SK-N-SH (cell line): ENCODE results near the gene SDCCAG8. TPM values are rescaled to one million over a fixed set of nuclear protein-coding genes. Genes with fewer than 3 reads are reported as not detected.
A peak's percentile ranks its signal among the peaks of the same experiment; 100 is the strongest.

ENCODE experiments used
- CTCF ChIA-PET: fragments of 300-600, 350-600 bp; formaldehyde crosslinking; extraction: SDS; loops from one replicate; lab custom pipeline; 2021; lab: Yijun Ruan, JAX
- POLR2A ChIA-PET: fragments of 350-600 bp; sonication (Branson Sonifier 250); formaldehyde crosslinking; extraction: SDS; loops from one replicate; lab custom pipeline; 2020; ENCODE audit warnings: antibody characterized with exemption, inconsistent platforms; lab: Yijun Ruan, JAX
- DNase-seq: peaks from one replicate; pipeline ENCODE4 v3.0.0; 2012
- H2AFZ ChIP-seq: fragments of 200-600 bp; sonication (generic); 2 replicates; pipeline ENCODE4 v1.8.1; 2016; ENCODE audit warnings: antibody characterized with exemption, mild to moderate bottlenecking, low read depth
- H3F3A ChIP-seq: fragments of 200-600 bp; sonication (generic); replicated peaks from 2 replicates; pipeline ENCODE3; 2016; ENCODE audit warnings: antibody characterized with exemption, mild to moderate bottlenecking; ENCODE audit not compliant: insufficient read depth
- H3K27ac ChIP-seq, 2 experiments: fragments of 200-500 bp in 1 of 2; fragments of 200-600 bp in 1 of 2; sonication (Bioruptor generic) in 1 of 2; sonication (generic), shearing (Covaris generic) in 1 of 2; 2 replicates each; pipeline versions ENCODE4 v1.5.1 to v1.6.1; 2014 to 2016; ENCODE audit warnings: low read depth in 2 of 2, inconsistent platforms in 1 of 2, low read length in 1 of 2, mild to moderate bottlenecking in 1 of 2, mixed read lengths in 1 of 2
- H3K27me3 ChIP-seq: fragments of 200-600 bp; sonication (generic), shearing (Covaris generic); 2 replicates; pipeline ENCODE4 v1.6.1; 2016; ENCODE audit warnings: mixed run types; ENCODE audit not compliant: insufficient read depth
- H3K36me3 ChIP-seq, 2 experiments: fragments of 200-500 bp in 1 of 2; fragments of 200-600 bp in 1 of 2; sonication (Bioruptor generic) in 1 of 2; sonication (generic) in 1 of 2; replicated peaks in 1 of 2; 2 replicates each; pipeline versions ENCODE3 to v1.5.1; 2014 to 2016; ENCODE audit warnings: low read length in 1 of 2, mild to moderate bottlenecking in 1 of 2; ENCODE audit not compliant: insufficient read depth in 2 of 2, control insufficient read depth in 1 of 2
- H3K4me1 ChIP-seq, 2 experiments: fragments of 200-500 bp in 1 of 2; fragments of 200-600 bp in 1 of 2; sonication (Bioruptor generic) in 1 of 2; sonication (generic), shearing (Covaris generic) in 1 of 2; 2 replicates each; pipeline versions ENCODE4 v1.5.1 to v1.6.1; 2014 to 2016; ENCODE audit warnings: low read depth in 1 of 2, low read length in 1 of 2, mixed run types in 1 of 2; ENCODE audit not compliant: insufficient read depth in 2 of 2, control insufficient read depth in 1 of 2
- H3K4me2 ChIP-seq: fragments of 200-600 bp; sonication (generic), shearing (Covaris generic); 2 replicates; pipeline ENCODE4 v1.6.1; 2017; ENCODE audit warnings: mixed run types
- H3K4me3 ChIP-seq, 2 experiments: fragments of 200-500 bp in 1 of 2; fragments of 200-600 bp in 1 of 2; sonication (Bioruptor generic) in 1 of 2; sonication (generic), shearing (Covaris generic) in 1 of 2; 2 replicates each; pipeline versions ENCODE4 v1.5.1 to v1.8.1; 2014 to 2016; ENCODE audit warnings: low read depth in 2 of 2, inconsistent platforms in 1 of 2, low read length in 1 of 2, mild to moderate bottlenecking in 1 of 2, mixed read lengths in 1 of 2, moderate library complexity in 1 of 2
- H3K79me2 ChIP-seq: fragments of 200-600 bp; sonication (generic); 2 replicates; pipeline ENCODE4 v1.8.1; 2017; ENCODE audit warnings: mild to moderate bottlenecking; ENCODE audit not compliant: insufficient read depth
- H3K9ac ChIP-seq: fragments of 200-600 bp; sonication (generic); 2 replicates; pipeline ENCODE4 v1.6.1; 2017; ENCODE audit warnings: mixed run types
- H3K9me2 ChIP-seq: fragments of 200-600 bp; sonication (generic); 2 replicates; pipeline ENCODE4 v1.6.1; 2017; ENCODE audit warnings: mixed run types
- H3K9me3 ChIP-seq: fragments of 200-600 bp; sonication (generic); 2 replicates; pipeline ENCODE4 v1.6.1; 2017; ENCODE audit warnings: mixed run types, mild to moderate bottlenecking, moderate library complexity
- H4K20me1 ChIP-seq: fragments of 200-600 bp; sonication (generic); 2 replicates; pipeline ENCODE4 v1.6.1; 2017; ENCODE audit warnings: mild to moderate bottlenecking, mixed run types; ENCODE audit not compliant: insufficient read depth
- CHD2 ChIP-seq: fragments of 150-350 bp; IDR thresholded peaks from 2 replicates; pipeline ENCODE4 v1.6.1; 2018; ENCODE audit warnings: low read length; ENCODE audit not compliant: partially characterized antibody
- ELF1 ChIP-seq: IDR thresholded peaks from 2 replicates; pipeline ENCODE4 v1.4.0; 2012
- EP300 ChIP-seq, 2 experiments: IDR thresholded peaks; 2 replicates each; pipeline versions ENCODE4 v1.4.0 to v1.6.1; 2012; ENCODE audit warnings: borderline replicate concordance in 1 of 2, low read depth in 1 of 2, low read length in 1 of 2
- EZH2phosphoT487 ChIP-seq: fragments of 200-600 bp; sonication (generic); IDR thresholded peaks from 2 replicates; pipeline ENCODE4 v1.6.1; 2017; ENCODE audit warnings: low read depth, mixed run types, mild to moderate bottlenecking, antibody characterized with exemption, moderate library complexity, borderline replicate concordance
- FOXM1 ChIP-seq: IDR thresholded peaks from 2 replicates; pipeline ENCODE4 v1.4.0; 2012; ENCODE audit warnings: low read depth, mild to moderate bottlenecking
- GABPA ChIP-seq: IDR thresholded peaks from 2 replicates; pipeline ENCODE4 v1.4.0; 2012; ENCODE audit warnings: low read depth, mild to moderate bottlenecking
- GATA2 ChIP-seq: sonication (generic); formaldehyde crosslinking; IDR thresholded peaks from 2 replicates; pipeline ENCODE4 v1.5.0; 2020; ENCODE audit warnings: mild to moderate bottlenecking, missing genetic modification reagents
- JUND ChIP-seq: IDR thresholded peaks from 2 replicates; pipeline ENCODE4 v1.4.0; 2012
- MAX ChIP-seq: IDR thresholded peaks from 2 replicates; pipeline ENCODE4 v1.4.0; 2012; ENCODE audit warnings: low read depth
- MXI1 ChIP-seq: IDR thresholded peaks from 2 replicates; pipeline ENCODE4 v1.6.1; 2012; ENCODE audit warnings: mild to moderate bottlenecking, low read depth, low read length, improper control_type of control experiment
- NFIC ChIP-seq: IDR thresholded peaks from 2 replicates; pipeline ENCODE4 v1.4.0; 2012; ENCODE audit warnings: borderline replicate concordance
- NRF1 ChIP-seq: IDR thresholded peaks from 2 replicates; pipeline ENCODE4 v1.6.1; 2012; ENCODE audit warnings: low read depth, mild to moderate bottlenecking, low read length
- RCOR1 ChIP-seq: fragments of 150-350 bp; IDR thresholded peaks from 2 replicates; pipeline ENCODE4 v1.6.1; 2017; ENCODE audit warnings: antibody characterized with exemption, low read length
- REST ChIP-seq: IDR thresholded peaks from 2 replicates; pipeline ENCODE4 v1.6.1; 2012; ENCODE audit warnings: mild to moderate bottlenecking, low read depth, low read length, moderate library complexity
- RFX5 ChIP-seq: IDR thresholded peaks from 2 replicates; pipeline ENCODE4 v1.6.1; 2012; ENCODE audit warnings: mild to moderate bottlenecking, improper control_type of control experiment, low read length
- RXRA ChIP-seq: IDR thresholded peaks from 2 replicates; pipeline ENCODE4 v1.4.0; 2012; ENCODE audit warnings: low read depth, mild to moderate bottlenecking, borderline replicate concordance
- SIN3A ChIP-seq: IDR thresholded peaks from 2 replicates; pipeline ENCODE4 v1.6.1; 2012; ENCODE audit warnings: low read depth, mild to moderate bottlenecking, low read length, moderate library complexity, borderline replicate concordance
- SMC3 ChIP-seq: IDR thresholded peaks from 2 replicates; pipeline ENCODE4 v1.6.1; 2012; ENCODE audit warnings: low read depth, low read length, improper control_type of control experiment
- TAF1 ChIP-seq: IDR thresholded peaks from 2 replicates; pipeline ENCODE4 v1.6.1; 2012; ENCODE audit warnings: low read depth, mild to moderate bottlenecking, low read length, moderate library complexity, borderline replicate concordance
- WGBS: methylation state at CpG from one replicate; pipeline ENCODE4 v1.1.6; 2017; ENCODE audit warnings: low lambda C conversion rate; 5-methylcytosine and 5-hydroxymethylcytosine counted together
- polyA plus RNA-seq, 3 experiments: library from polyadenylated mRNA; depleted of rRNA; stranded (reverse); fragments of >200 nt; gene quantifications; 2 replicates each; pipeline ENCODE4 v1.2.3, GENCODE V29; 2012
- TF ChIP-seq, protein P1 (sequence below): fragments of 200-600 bp; sonication (generic); IDR thresholded peaks from 2 replicates; pipeline ENCODE4 v1.6.1; 2017; ENCODE audit warnings: antibody characterized with exemption, mild to moderate bottlenecking, moderate library complexity
- TF ChIP-seq, protein P2 (sequence below): fragments of 150-350 bp; IDR thresholded peaks from 2 replicates; pipeline ENCODE4 v1.6.1; 2017; ENCODE audit warnings: antibody characterized with exemption, low read length, low read depth, borderline replicate concordance

The SDCCAG8 gene
- polyA plus RNA-seq, 1 of the 3 experiments (the other 2 are of a cell fraction), result 22.7 TPM

DNA sequence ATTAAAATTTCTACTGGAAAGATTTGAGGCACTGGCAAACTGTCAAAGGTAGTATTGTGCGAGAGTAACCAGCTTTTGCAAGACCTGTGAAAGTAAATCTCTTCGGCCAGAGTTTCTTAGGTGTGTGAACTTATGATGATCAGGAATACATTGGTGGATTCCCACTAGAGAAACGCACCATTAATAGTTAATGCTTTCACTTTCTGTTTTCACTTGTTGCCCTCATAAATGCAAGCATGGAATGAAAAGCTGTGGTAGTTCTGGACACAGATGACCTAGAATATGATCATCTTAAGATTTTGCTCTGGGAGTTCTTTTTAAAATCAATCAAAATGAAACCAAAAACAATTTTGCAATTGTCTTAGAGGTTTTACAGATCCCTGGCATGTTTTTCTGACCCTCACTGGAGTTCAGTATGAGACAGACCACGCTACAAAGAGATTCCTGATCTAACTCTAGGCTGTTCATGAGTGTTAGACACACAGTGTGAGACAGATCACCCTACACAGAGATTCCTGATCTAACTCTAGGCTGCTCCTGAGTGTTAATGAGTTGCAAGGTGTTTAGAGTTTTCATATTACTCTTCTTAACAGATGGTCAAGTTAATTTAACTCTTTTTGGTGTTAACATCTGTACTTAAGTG lies 98.8 kb downstream of the SDCCAG8 start:
- H3K9me3 ChIP-seq, result no peaks in the 10 kb centered on the region
- no peaks in the 10 kb centered on the region for H3F3A ChIP-seq
- ChIA-PET POLR2A (no interaction called here), CTCF (interaction anchor here (0.6 to 1.5 kb wide), 5 partner anchors 9 to 945 kb away, joined by 3 to 6 read pairs (median 3); no protein-coding TSS in a partner anchor)
- H3K4me2 ChIP-seq, result peak overlapping the region; percentile 48; the same call in 1 of the 2 replicates
- no peaks in the 10 kb centered on the region for H4K20me1 ChIP-seq
- no peaks in the 10 kb centered on the region for H3K9me2 ChIP-seq
- peak overlapping the region; percentile 1 to 6; a peak in 2 of 4 replicates for H3K27ac ChIP-seq
- no peak overlapping the region for H3K9ac ChIP-seq
- no peaks in the 10 kb centered on the region; a peak in 1 of 4 replicates for H3K4me1 ChIP-seq
- WGBS, result 79% methylated on average over 4 of the region's 4 CpGs
- peaks cover 15 to 38% of the 10 kb centered on the region in 2 experiments for H3K36me3 ChIP-seq
- H3K4me3 ChIP-seq, result peak overlapping the region in 1 of 2 experiments; percentile 37; a peak in 1 of 4 replicates
- no peak for TF ChIP-seq MXI1
- no peak for TF ChIP-seq MAX
- TF ChIP-seq JUND, result no peak
- no peak for TF ChIP-seq TAF1
- no peak for TF ChIP-seq RXRA
- TF ChIP-seq, protein P1, sequence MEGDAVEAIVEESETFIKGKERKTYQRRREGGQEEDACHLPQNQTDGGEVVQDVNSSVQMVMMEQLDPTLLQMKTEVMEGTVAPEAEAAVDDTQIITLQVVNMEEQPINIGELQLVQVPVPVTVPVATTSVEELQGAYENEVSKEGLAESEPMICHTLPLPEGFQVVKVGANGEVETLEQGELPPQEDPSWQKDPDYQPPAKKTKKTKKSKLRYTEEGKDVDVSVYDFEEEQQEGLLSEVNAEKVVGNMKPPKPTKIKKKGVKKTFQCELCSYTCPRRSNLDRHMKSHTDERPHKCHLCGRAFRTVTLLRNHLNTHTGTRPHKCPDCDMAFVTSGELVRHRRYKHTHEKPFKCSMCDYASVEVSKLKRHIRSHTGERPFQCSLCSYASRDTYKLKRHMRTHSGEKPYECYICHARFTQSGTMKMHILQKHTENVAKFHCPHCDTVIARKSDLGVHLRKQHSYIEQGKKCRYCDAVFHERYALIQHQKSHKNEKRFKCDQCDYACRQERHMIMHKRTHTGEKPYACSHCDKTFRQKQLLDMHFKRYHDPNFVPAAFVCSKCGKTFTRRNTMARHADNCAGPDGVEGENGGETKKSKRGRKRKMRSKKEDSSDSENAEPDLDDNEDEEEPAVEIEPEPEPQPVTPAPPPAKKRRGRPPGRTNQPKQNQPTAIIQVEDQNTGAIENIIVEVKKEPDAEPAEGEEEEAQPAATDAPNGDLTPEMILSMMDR, result no peak
- TF ChIP-seq GABPA, result no peak
- no peak for TF ChIP-seq ELF1
- no peak for TF ChIP-seq CHD2
- TF ChIP-seq, protein P2, sequence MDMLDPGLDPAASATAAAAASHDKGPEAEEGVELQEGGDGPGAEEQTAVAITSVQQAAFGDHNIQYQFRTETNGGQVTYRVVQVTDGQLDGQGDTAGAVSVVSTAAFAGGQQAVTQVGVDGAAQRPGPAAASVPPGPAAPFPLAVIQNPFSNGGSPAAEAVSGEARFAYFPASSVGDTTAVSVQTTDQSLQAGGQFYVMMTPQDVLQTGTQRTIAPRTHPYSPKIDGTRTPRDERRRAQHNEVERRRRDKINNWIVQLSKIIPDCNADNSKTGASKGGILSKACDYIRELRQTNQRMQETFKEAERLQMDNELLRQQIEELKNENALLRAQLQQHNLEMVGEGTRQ, result no peak
- TF ChIP-seq RCOR1, result no peak
- no peak for TF ChIP-seq RFX5
- TF ChIP-seq FOXM1, result no peak
- no peak for TF ChIP-seq EP300 (IDR thresholded peaks at IDR 0.05; ENCODE audit: borderline replicate concordance in 1 of 2, low read depth in 1 of 2, low read length in 1 of 2)
- no peak overlapping the region for H2AFZ ChIP-seq
- H3K27me3 ChIP-seq, result no peaks in the 10 kb centered on the region
- no peaks in the 10 kb centered on the region for H3K79me2 ChIP-seq
- DNase-seq, result no peak

GRCh38 chr1:243363832-243364231 lies 108.0 kb downstream of the SDCCAG8 start:
- Histone ChIP-seq H3K9me2 (no peaks in the 10 kb centered on the region), H3K27ac (no peak overlapping the region; a peak in 1 of 4 replicates), H3K9me3 (no peaks in the 10 kb centered on the region), H4K20me1 (no peaks in the 10 kb centered on the region), H3F3A (no peaks in the 10 kb centered on the region), H3K4me1 (no peaks in the 10 kb centered on the region; a peak in 1 of 4 replicates), H3K4me2 (no peak overlapping the region), H3K9ac (no peak overlapping the region), H2AFZ (no peak overlapping the region), H3K79me2 (no peaks in the 10 kb centered on the region), H3K4me3 (no peak overlapping the region), H3K36me3 (peaks cover 9 to 17% of the 10 kb centered on the region in 2 experiments), H3K27me3 (no peaks in the 10 kb centered on the region)
- no peak for DNase-seq
- ChIA-PET POLR2A (no interaction called here), CTCF (interaction anchor here (1.0 to 1.1 kb wide), 2 partner anchors 9 to 19 kb away, joined by 3 read pairs; no protein-coding TSS in a partner anchor)
- 97% methylated on average over 1 of the region's 1 CpG for WGBS
- TF ChIP-seq REST (no peak), SIN3A (no peak), NRF1 (no peak), GATA2 (no peak), NFIC (no peak), SMC3 (no peak), MAX (no peak), EZH2phosphoT487 (no peak)
